ENCODE results near the gene RASSF5. TPM values are rescaled to one million over a fixed set of nuclear protein-coding genes. Genes with fewer than 3 reads are reported as not detected.

Gene RASSF5
- total and polyA plus RNA-seq, 2 of the 13 experiments (the other 11 are each of a cell fraction or from before 2014, with no cell fraction given), result 0.18 to 0.40 TPM

- Histone ChIP-seq H3K27ac (ENCODE audit: extremely low read length, insufficient read depth, low read length) (no peak overlapping the region), H2AFZ (ENCODE audit: low read length) (no peak overlapping the region), H4K20me1 (ENCODE audit: insufficient read depth, low read length) (no peaks in the 10 kb centered on the region), H3K4me1 (ENCODE audit: insufficient read depth, low read length) (no peaks in the 10 kb centered on the region), H3K4me3 (replicated peaks in 1 of 3; ENCODE audit: insufficient read depth in 1 of 3, low read depth in 2 of 3, low read length in 3 of 3) (no peak overlapping the region), H3K4me2 (ENCODE audit: low read depth, low read length) (no peak overlapping the region), H3K9me3 (ENCODE audit: low read length) (no peaks in the 10 kb centered on the region), H3K79me2 (ENCODE audit: insufficient read depth, low read length) (no peaks in the 10 kb centered on the region), H3K36me3 (replicated peaks in 1 of 2; ENCODE audit: control insufficient read depth in 1 of 2, insufficient read depth in 2 of 2, low read length in 2 of 2) (no peaks in the 10 kb centered on the region), H3K27me3 (ENCODE audit: control insufficient read depth in 1 of 2, insufficient read depth in 2 of 2, low read length in 2 of 2) (peaks cover 0 to 3% of the 10 kb centered on the region in 2 experiments; a peak in 1 of 5 replicates), H3K9ac (ENCODE audit: insufficient read depth, low read depth, low read length) (no peak overlapping the region)
- 38% methylated on average over 7 of the region's 7 CpGs for WGBS (ENCODE audit: low lambda C conversion rate)
- no peak for TF ChIP-seq PCBP1 (IDR thresholded peaks at IDR 0.05; ENCODE audit: borderline replicate concordance, low read depth, low read length)
- no peak for TF ChIP-seq TCF12 (IDR thresholded peaks at IDR 0.05)
- no peak for TF ChIP-seq TCF12 (CRISPR knock-in tag; IDR thresholded peaks at IDR 0.05)
- TF ChIP-seq ZSCAN22 (CRISPR knock-in tag; IDR thresholded peaks at IDR 0.05), result no peak
- TF ChIP-seq ZNF225 (CRISPR knock-in tag; IDR thresholded peaks at IDR 0.05), result no peak
- no peak for TF ChIP-seq POLR2AphosphoS2 (IDR thresholded peaks at IDR 0.05; ENCODE audit: low read depth, low read length)
- TF ChIP-seq THAP7 (CRISPR knock-in tag; IDR thresholded peaks at IDR 0.05), result no peak
- TF ChIP-seq ZNF468 (CRISPR knock-in tag; IDR thresholded peaks at IDR 0.05), result no peak
- no peak for TF ChIP-seq RORA (CRISPR knock-in tag; IDR thresholded peaks at IDR 0.05)
- no peak for TF ChIP-seq ZNF607 (CRISPR knock-in tag; IDR thresholded peaks at IDR 0.05; ENCODE audit: borderline replicate concordance)
- no peak for TF ChIP-seq HOMEZ (CRISPR knock-in tag; IDR thresholded peaks at IDR 0.05; ENCODE audit: low read depth)
- no peak for TF ChIP-seq ZNF333 (CRISPR knock-in tag; IDR thresholded peaks at IDR 0.05; ENCODE audit: borderline replicate concordance)
- no peak for TF ChIP-seq MED1 (CRISPR knock-in tag; IDR thresholded peaks at IDR 0.05)
- no peak for TF ChIP-seq ZBTB4 (CRISPR knock-in tag; IDR thresholded peaks at IDR 0.05; ENCODE audit: borderline replicate concordance)
- TF ChIP-seq ZGPAT (CRISPR knock-in tag; IDR thresholded peaks at IDR 0.05), result no peak
- no peak for TF ChIP-seq PTBP1 (IDR thresholded peaks at IDR 0.05; ENCODE audit: low read depth, low read length, poor library complexity, severe bottlenecking)
- TF ChIP-seq FOXP1 (IDR thresholded peaks at IDR 0.05), result no peak
- no peak for TF ChIP-seq FOXP1 (CRISPR knock-in tag; IDR thresholded peaks at IDR 0.05)
- ChIA-PET POLR2A (no interaction called here), CTCF (ENCODE audit: low intra/inter-chr PET ratio, low total read pairs) (no interaction called here)
- DNase-seq (ENCODE audit: low spot score) (no peak), ATAC-seq (no peak), FAIRE-seq (no peak)
- no TSS peak for BruUV-seq (replicated peaks)
- in situ Hi-C loops (cut with HindIII; ENCODE audit: extremely low pct_ligation_motif_present, low pct_unique_long_range_greater_than_20kb), result no loop called here
- intact Hi-C loops (cut with micrococcal nuclease; ENCODE audit: unreplicated experiment), result no loop called here
These were observed 22.1 kb downstream of the RASSF5 start for GRCh38 chr1:206529425-206529824.
